ENCODE measurements around the gene DPY30.

DNA sequence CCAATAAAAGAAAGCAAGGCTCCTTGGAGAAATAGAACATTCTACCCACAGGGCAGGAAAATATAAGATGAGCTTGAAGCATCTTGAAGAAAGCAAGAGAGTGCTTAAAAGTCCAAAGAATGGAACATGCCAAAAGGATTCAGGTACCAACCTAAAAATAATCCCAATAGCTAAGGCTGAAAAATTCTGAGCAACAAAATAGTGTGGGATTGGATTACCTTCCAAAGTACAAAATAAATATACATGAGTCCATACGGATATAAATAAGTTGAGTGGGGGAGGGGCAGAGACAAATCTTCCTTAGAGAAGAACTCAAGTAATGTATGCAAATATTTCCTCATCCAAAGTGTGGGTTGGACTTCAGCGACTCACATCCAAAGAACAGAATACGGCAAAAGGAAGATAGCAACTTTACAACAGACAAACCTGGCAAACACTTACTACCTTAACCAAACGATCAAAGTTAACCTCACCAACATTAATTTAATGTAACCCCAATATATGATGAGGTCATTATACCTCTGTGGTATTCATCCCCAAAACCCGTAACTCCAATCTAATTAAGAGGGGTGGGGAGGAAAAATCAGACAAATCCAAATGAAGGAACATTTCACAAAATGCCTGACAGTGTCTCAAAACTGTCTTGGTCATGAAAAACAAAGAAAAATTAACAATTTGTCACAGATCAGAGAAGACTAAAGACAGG lies 55.7 kb downstream of the DPY30 start:
- TF ChIP-seq, protein P1, sequence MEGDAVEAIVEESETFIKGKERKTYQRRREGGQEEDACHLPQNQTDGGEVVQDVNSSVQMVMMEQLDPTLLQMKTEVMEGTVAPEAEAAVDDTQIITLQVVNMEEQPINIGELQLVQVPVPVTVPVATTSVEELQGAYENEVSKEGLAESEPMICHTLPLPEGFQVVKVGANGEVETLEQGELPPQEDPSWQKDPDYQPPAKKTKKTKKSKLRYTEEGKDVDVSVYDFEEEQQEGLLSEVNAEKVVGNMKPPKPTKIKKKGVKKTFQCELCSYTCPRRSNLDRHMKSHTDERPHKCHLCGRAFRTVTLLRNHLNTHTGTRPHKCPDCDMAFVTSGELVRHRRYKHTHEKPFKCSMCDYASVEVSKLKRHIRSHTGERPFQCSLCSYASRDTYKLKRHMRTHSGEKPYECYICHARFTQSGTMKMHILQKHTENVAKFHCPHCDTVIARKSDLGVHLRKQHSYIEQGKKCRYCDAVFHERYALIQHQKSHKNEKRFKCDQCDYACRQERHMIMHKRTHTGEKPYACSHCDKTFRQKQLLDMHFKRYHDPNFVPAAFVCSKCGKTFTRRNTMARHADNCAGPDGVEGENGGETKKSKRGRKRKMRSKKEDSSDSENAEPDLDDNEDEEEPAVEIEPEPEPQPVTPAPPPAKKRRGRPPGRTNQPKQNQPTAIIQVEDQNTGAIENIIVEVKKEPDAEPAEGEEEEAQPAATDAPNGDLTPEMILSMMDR (conservative IDR thresholded peaks at IDR 0.05 in 1 of 2, IDR thresholded peaks at IDR 0.05 in 1 of 2; ENCODE audit: extremely low read depth in 1 of 2, insufficient read depth in 1 of 2, low read depth in 1 of 2, low read length in 2 of 2): no peak
- TF ChIP-seq EZH2 (IDR thresholded peaks at IDR 0.05; ENCODE audit: borderline replicate concordance, low read length): no peak

Measured in mammary epithelial cell (primary cell).